Measurements from ENCODE around the gene KLF16.

Gene KLF16

DNA sequence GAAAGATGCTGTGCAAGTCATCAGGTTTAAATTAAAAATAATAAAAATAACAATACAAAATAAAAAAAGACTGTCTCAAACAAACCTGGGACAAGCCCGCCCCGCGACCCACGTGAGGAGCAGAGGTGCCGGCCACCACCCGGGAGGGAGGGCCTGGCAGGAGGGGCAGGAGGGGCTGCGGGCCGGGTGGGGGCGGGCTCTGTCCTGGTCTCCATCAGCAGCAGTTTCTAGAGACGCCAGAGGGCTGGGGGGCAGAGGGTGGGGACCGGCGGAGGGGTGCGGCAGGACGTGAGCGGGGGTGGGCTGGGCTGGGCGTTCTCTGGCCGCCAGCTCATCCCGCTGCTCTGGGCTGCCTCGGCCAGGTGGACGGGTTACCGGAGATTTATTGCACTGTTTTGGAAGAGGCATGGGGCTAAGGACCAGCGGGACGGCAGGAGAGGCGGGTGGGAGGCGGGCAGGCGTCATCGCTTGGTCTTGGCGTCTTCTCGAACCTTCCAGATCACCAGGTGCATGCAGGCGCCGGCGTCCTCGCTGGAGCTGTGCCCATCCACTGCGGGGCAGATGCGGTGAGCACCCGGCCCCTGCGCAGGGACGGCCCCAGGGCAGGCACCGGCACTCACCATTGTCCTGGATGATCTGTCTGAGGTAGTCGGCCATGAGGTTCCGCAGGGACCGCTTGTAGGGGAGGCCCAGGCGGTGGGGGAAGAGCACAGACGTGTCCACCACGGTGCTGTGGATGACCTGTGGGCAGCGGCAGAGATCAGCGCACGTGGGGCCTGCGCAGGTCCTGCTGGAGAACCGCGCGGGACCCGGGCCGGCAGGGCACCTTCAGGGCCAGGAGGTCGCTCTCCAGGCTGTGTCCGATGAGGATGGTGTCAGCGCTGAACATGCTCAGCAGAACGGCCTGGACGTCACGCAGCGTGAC is 47.5 kb downstream of the KLF16 start:
- H3K4me3 ChIP-seq (replicated peaks; ENCODE audit: low read depth, low read length) = no peak overlapping the region
- TF ChIP-seq, protein P1, sequence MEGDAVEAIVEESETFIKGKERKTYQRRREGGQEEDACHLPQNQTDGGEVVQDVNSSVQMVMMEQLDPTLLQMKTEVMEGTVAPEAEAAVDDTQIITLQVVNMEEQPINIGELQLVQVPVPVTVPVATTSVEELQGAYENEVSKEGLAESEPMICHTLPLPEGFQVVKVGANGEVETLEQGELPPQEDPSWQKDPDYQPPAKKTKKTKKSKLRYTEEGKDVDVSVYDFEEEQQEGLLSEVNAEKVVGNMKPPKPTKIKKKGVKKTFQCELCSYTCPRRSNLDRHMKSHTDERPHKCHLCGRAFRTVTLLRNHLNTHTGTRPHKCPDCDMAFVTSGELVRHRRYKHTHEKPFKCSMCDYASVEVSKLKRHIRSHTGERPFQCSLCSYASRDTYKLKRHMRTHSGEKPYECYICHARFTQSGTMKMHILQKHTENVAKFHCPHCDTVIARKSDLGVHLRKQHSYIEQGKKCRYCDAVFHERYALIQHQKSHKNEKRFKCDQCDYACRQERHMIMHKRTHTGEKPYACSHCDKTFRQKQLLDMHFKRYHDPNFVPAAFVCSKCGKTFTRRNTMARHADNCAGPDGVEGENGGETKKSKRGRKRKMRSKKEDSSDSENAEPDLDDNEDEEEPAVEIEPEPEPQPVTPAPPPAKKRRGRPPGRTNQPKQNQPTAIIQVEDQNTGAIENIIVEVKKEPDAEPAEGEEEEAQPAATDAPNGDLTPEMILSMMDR (IDR thresholded peaks at IDR 0.05; ENCODE audit: low read length, missing control alignments) = no peak
- no peak for DNase-seq (ENCODE audit: low read depth)

DNA sequence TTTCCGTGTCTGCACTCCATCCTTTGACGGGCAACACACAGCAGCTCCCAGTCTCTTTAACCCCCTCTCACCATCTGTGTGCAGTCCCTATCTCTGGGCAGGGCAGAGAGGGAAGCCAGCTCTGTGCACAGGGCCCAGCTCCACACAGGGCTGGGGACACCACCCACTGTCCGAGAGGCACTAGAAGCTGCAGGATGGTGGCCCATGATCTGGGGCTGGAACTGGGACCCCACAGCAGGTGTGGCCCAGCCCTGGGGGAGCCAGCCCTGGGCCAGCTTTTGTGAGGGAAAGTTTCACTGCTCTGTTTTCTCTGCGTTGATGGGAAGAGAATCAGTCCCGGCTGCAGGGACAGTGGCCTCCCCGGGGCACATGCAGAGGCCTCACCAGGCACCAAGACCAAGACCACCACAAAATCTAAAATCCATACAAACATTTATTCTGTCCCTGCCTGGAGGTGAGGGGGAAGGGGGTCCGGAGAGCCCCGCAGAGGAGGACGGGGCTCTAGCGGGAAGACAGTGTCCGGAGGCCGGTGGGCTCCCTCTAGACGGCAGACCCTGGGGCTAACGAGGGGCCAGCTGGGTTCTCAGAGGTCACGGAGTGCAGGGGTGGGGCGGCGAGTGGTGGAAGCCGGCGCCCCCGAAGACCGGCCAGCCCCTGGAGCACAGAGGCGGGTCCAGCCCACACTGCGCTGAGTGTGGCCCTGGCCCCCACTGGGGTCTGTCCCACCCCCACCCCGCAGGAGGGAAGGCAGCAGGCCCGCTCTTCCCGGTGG is 48.4 kb downstream of the KLF16 start:
- TF ChIP-seq, protein P1 (IDR thresholded peaks at IDR 0.05; ENCODE audit: low read length, missing control alignments) = no peak
- no peak overlapping the region for H3K4me3 ChIP-seq (replicated peaks; ENCODE audit: low read depth, low read length)
- DNase-seq (ENCODE audit: low read depth) = no peak

DNA sequence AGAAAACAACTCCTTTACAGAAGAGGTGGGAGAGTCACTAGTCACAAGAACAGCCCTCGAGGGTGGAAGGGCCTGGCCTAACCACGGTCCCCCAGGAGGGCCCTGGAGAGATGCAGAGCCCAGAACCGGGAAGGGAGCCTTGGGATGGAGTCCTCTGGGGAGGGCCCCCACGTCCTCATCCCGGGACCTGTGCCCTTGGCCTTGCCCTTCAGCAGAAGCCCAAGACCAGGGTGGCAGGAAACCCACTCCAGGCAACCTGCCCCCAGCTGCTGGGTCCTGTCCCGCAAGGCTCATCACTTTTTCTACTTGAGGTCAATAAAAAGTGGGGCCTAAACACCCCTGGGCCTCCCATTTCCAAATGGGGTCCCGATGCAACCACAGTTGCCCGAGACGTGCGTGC is 49.0 kb downstream of the KLF16 start:
- no peak for DNase-seq (ENCODE audit: low read depth)
- H3K4me3 ChIP-seq (replicated peaks; ENCODE audit: low read depth, low read length) = no peak overlapping the region
- TF ChIP-seq, protein P1 (IDR thresholded peaks at IDR 0.05; ENCODE audit: low read length, missing control alignments) = no peak

DNA sequence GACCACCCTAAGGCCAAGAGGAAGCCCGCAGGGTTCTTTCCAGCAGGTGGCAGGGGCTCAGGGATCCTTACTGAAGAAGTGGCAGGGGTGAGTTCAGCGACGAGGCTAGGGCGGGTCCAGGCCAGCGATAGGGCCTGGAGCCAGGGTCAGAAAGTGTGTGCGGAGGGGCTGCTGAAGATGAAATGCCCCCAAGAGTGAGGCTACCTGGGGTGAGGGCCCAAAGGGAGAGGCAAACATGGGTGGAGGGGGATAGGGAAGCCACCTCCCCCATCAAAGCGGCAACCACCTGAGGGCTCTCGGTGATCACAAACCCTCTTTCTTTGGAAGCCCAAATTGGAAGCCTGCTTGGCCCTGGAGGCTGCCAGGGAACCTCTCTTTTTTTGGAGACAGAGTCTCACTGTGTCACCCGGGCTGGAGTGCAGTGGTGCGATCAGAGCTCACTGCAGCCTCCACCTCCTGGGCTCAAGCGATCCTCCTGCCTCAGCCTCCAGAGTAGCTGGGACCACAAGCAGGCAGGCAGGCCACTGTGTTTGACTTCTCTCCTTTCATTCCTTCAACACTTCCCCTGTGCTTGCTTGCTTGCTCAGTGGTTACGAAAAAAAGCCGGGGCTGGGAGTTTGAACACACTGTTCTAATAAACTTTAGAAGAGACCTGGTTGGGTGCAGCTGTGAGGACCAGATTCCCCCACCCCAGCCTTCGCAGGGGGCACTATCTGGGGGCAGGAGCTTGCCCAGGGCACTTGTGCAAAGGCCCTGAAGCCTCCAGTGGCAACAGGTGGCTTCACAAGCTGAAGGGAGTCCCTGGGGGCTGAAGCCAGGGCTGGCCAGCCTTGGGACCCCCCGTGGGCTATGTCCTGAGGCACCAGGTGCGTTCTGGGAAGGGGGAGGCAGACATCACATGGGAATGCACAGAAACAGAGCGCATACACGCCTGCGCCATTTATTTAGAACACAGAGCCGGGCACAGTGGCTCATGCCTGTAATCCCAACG is 49.9 kb downstream of the KLF16 start:
- TF ChIP-seq, protein P1 (IDR thresholded peaks at IDR 0.05; ENCODE audit: low read length, missing control alignments) = no peak
- no peak for DNase-seq (ENCODE audit: low read depth)
- H3K4me3 ChIP-seq (replicated peaks; ENCODE audit: low read depth, low read length) = peak overlapping the region; percentile 55

DNA sequence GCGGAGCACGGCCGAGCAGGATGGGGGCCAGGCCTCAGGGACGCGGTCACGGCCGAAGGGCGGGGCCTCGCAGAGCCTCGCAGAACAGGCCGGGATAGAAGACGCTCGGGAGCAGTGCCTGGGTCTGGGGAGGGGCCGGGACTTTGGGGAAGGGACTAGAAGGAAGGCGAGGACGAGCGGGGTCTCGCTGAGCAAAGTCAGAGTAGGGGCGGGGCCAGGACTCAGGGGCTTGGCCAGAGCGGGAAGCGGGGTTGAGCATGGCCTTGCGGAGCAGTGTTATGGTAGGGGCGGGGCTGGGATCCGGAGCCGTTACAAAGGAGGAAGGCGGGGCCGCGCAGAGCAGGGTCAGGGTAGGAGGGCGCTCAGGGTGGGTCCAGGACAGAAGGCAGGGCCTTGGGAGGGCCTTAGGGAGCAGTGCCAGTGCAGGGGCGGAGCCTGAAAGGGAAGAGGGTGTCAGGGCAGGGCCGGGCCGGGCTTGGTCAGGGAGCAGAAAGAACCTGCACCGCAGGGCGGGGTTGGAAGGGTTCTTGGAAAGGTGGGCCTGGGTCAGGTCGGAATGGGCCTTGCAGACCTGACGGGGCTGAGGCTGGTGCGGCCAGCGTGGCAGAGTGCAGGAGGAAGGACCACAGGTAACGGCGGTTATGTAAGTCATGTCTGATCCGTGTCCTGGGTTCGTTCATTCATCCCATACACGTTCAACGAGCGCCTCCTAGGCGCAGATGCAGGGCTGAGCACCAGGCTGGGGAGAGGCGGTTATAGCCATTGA is 50.8 kb downstream of the KLF16 start:
- peak overlapping the region; percentile 55 for H3K4me3 ChIP-seq (replicated peaks; ENCODE audit: low read depth, low read length)
- TF ChIP-seq, protein P1 (IDR thresholded peaks at IDR 0.05; ENCODE audit: low read length, missing control alignments) = peak; percentile 61
- DNase-seq (ENCODE audit: low read depth) = peak; percentile 94

All from fibroblast of pulmonary artery (primary cell).